Measurements from ENCODE around the gene LRRC1.

LRRC1 gene

DNA sequence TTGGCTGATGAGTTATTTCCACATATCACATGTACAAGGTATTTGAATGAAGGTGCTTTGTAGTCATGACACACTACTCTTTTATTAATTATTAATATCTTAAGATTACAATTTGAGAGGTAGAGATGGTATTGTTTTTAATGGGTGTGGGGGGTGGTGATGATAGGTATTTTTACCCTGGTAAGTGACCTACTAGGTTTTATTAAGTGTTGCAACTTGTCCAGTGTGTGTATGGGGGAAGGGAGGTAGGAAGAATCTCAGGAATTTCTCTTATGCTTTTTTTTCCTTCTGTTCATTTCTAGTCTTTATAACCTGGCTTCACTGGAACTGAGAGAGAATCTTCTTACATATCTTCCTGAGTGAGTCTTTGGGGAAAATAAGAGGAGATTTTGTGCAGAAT is 101.4 kb downstream of the LRRC1 start:
- no peak for DNase-seq

GRCh38 chr6:53898026-53898795 is 103.4 kb downstream of the LRRC1 start:
- no peak for DNase-seq

GRCh38 chr6:53899512-53899911 is 104.7 kb downstream of the LRRC1 start:
- DNase-seq, result no peak

DNA sequence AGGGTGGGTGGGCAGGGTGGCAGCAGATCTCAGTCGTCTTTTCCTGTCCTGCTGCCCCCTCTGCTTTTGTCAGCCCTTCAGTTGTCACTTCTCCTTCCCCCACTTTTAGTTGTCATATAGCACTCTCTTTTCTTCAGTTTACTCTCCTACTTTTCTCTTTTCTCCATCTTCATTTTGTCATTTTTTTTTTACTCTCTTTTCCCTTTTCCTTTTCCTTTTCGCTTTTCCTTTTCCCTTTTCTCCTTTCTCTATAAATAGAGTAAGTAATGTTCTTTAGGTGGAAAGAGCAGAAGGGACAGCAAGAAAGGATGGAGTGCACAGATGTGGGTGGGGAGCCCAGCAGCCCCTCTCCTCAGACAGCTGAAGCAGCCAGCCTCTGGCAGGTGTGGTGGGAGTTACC is 108.6 kb downstream of the LRRC1 start:
- no peak for DNase-seq

DNA sequence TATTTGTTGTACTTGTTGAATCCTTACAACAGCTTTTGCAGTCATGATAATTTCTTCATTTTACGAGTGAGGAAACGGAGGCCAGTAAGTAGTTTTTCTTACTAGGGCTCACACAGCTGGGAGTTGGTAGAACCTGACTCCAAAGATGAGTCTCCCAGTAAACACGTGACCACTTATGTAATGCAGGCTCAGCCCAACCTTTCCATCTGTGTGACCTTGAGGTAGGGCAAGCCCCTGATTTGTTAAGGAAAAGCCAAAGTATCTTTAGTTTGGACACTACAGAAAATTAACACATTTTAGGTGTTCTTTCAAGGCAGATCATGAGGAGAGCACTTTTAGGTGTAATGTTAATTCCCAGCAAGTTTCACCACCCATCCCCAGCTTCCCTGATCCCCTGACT is 111.3 kb downstream of the LRRC1 start:
- no peak for DNase-seq

- DNase-seq, result no peak
Measured at GRCh38 chr6:53906842-53907241, 112.0 kb downstream of the LRRC1 start.

GRCh38 chr6:53910834-53911233 is 116.0 kb downstream of the LRRC1 start:
- DNase-seq, result no peak

DNA sequence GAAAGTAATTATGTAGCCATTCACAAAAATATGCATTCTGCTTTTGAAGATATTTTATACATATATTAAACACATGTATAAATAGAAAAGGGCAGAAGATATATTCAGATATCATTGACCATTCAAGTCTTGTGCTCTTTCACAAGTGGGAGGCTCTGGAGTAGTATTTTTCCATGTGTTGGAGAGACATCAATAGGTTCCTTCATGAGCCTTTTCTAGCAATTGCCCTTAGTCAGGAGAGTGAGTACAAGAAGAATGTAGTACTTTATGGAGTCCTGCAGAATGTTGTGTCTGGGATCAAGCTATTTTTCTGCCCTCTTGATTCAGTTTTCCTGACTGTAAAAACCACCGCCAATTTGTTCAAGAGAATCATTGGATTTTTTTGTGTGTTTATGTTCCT is 117.9 kb downstream of the LRRC1 start:
- DNase-seq, result no peak

GRCh38 chr6:53913286-53913685 is 118.5 kb downstream of the LRRC1 start:
- no peak for DNase-seq

- no peak for DNase-seq
Measured at GRCh38 chr6:53915026-53915691, 120.4 kb downstream of the LRRC1 start.

DNA sequence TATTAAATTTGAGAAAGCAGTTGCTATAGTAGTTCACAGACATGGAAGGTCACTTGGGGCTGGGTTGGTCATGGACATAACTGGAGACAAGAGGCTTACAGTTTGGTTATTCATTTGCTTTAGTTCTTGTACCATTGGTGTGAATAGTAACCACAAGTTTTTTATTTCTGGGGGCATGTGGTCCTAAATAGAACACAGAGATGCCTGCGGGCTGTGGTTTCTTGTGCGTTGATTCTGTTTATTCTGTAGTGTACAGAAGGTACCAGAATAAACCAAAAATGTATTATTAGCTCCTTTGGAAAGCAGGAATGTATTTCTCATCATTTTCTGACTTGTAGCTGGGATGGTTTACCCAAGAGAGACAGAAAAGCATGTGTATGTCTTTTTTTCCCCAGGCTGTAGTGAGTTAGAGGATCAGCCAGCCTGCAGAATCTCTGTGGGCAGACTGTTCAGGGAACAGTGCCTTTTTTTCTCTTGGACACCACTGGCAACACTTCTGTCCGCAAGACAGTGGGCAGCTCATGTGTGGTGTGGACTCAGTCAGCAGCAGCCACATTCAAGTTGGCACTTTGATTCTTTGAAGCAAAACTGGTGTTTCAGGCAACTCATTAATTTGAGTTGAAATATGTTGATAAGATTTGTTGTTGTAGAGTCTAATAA is 122.1 kb downstream of the LRRC1 start:
- no peak for DNase-seq

- DNase-seq, result no peak
Measured at GRCh38 chr6:53917464-53917842, 122.6 kb downstream of the LRRC1 start.

- no peak for DNase-seq
Measured at GRCh38 chr6:53918854-53919510, 124.2 kb downstream of the LRRC1 start.

GRCh38 chr6:53919881-53920360 is 125.1 kb downstream of the LRRC1 start:
- no peak for DNase-seq

DNA sequence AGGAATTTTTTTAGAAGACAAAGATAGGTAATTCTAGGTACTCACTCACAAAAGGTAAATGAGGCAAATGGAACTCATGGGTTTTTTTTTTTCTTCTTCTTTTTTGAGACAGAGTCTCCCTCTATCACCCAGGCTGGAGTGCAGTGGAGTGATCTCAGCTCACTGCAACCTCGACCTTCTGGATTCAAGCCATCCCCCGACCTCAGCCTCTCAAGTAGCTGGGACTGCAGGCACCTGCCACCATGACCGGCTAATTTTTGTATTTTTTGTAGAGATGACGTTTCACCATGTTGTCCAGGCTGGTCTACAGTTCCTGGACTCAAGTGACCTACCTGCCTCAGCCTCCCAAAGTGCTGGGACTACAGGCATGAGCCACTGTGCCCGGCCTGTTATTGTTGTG is 126.1 kb downstream of the LRRC1 start:
- DNase-seq, result no peak

GRCh38 chr6:53921639-53922038 is 126.8 kb downstream of the LRRC1 start:
- no peak for DNase-seq

DNA sequence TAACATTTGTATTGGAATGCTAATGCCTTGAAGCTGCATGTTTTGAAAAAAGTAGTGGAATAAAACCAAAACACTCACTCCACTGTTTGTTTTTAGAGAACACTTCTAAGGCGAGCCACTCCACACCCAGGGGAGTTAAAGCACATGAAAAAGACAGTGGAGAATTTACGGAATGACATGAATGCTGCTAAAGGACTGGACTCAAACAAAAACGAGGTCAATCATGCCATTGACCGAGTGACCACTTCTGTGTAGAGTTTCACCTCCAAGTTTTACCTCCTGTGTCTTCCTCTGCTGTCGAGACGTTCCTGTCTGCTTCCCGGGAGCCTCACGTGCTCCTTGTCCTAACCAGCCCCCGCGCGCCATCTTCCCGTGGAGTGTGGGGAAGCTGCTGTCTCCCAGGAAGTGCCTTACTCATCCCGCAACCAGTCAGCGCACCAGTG is 127.8 kb downstream of the LRRC1 start:
- DNase-seq, result peak; percentile 89

DNA sequence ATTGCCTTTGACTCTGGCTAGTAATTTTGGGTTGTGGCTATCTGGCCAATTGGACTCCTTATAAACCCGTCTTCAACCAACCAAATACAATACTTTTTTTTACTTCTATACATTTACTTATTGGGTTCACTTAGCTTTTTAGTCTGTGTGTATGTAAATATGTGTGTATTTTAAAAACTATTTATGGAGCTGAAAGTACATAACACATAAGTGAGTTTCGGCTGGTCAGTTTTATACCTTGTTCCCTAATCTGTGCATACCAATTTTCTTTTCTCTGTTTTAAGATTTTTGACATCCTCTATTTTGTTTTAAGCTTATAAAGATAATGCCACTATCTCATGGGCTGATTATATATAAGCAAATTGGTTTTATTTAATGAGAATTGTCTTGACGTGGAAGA is 129.5 kb downstream of the LRRC1 start:
- no peak for DNase-seq

GRCh38 chr6:53924821-53925422 is 130.1 kb downstream of the LRRC1 start:
- DNase-seq, result no peak

GRCh38 chr6:53925891-53926290 is 131.1 kb downstream of the LRRC1 start:
- no peak for DNase-seq

- DNase-seq, result no peak
Measured at GRCh38 chr6:53926505-53926904, 131.7 kb downstream of the LRRC1 start.

- DNase-seq, result no peak
Measured at GRCh38 chr6:53928641-53929040, 133.8 kb downstream of the LRRC1 start.

All from islet precursor cell (in vitro differentiated cells).